OCI-LY7 (cell line): Measurements from ENCODE around the gene CDK2AP2. TPM values are rescaled to one million over a fixed set of nuclear protein-coding genes. Genes with fewer than 3 reads are reported as not detected.

Source experiments
- BruUV-seq: library from RNA; stranded (reverse); fragments of 400-500 nt; replicated peaks from 2 replicates; lab custom pipeline; 2021; lab: Mats Ljungman, UMichigan
- CTCF ChIA-PET: fragments of 300-600 bp; sonication (Branson Sonifier 250); formaldehyde crosslinking; loops from one replicate; lab custom pipeline; 2022; ENCODE audit warnings: antibody characterized with exemption; ENCODE audit not compliant: unreplicated experiment; lab: Charles Lee
- POLR2A ChIA-PET: fragments of 300-600 bp; sonication (Branson Sonifier 250); formaldehyde crosslinking; loops from one replicate; lab custom pipeline; 2022; ENCODE audit warnings: antibody characterized with exemption; lab: Charles Lee
- DNase-seq: peaks from one replicate; pipeline ENCODE4 v3.0.0-alpha.2; 2015; ENCODE audit warnings: low spot score
- H2AFZ ChIP-seq: fragments of 200-600 bp; sonication (generic), shearing (Covaris generic); 2 replicates; pipeline ENCODE4 v1.6.1; 2014; ENCODE audit warnings: mild to moderate bottlenecking, antibody characterized with exemption, low read length, moderate library complexity
- H3K27ac ChIP-seq: fragments of 200-600 bp; sonication (generic); 2 replicates; pipeline ENCODE4 v1.5.1; 2014; ENCODE audit warnings: mixed run types, low read depth, mild to moderate bottlenecking, moderate library complexity, low read length, inconsistent platforms; ENCODE audit not compliant: poor library complexity, severe bottlenecking
- H3K36me3 ChIP-seq: fragments of 200-600 bp; sonication (generic); 2 replicates; pipeline ENCODE4 v1.6.1; 2014; ENCODE audit warnings: mild to moderate bottlenecking, antibody characterized with exemption, low read length, moderate library complexity, mixed read lengths; ENCODE audit not compliant: insufficient read depth
- H3K4me1 ChIP-seq: fragments of 200-600 bp; sonication (generic); 2 replicates; pipeline ENCODE4 v1.5.1; 2014; ENCODE audit warnings: mild to moderate bottlenecking, low read length; ENCODE audit not compliant: insufficient read depth, poor library complexity, severe bottlenecking
- H3K4me2 ChIP-seq: fragments of 200-600 bp; sonication (generic); 2 replicates; pipeline ENCODE4 v1.6.1; 2014; ENCODE audit warnings: mild to moderate bottlenecking, low read length
- H3K4me3 ChIP-seq: fragments of 200-600 bp; sonication (generic); 2 replicates; pipeline ENCODE4 v1.5.1; 2014; ENCODE audit warnings: mild to moderate bottlenecking, low read depth, low read length; ENCODE audit not compliant: poor library complexity, severe bottlenecking
- H3K79me2 ChIP-seq: fragments of 200-600 bp; sonication (generic); 2 replicates; pipeline ENCODE4 v1.6.1; 2016; ENCODE audit warnings: low read depth, mild to moderate bottlenecking, low read length, moderate library complexity, mixed read lengths; ENCODE audit not compliant: insufficient read depth
- H3K9me2 ChIP-seq: fragments of 200-600 bp; sonication (generic); 2 replicates; pipeline ENCODE4 v1.6.1; 2016; ENCODE audit warnings: mild to moderate bottlenecking, low read length, mixed read lengths; ENCODE audit not compliant: insufficient read depth
- H3K9me3 ChIP-seq: fragments of 200-600 bp; sonication (generic); 2 replicates; pipeline ENCODE4 v1.6.1; 2014; ENCODE audit warnings: mild to moderate bottlenecking, mixed run types, low read length, mixed read lengths
- H4K20me1 ChIP-seq: fragments of 200-600 bp; sonication (generic); 2 replicates; pipeline ENCODE4 v1.6.1; 2014; ENCODE audit warnings: mild to moderate bottlenecking, antibody characterized with exemption, low read length, moderate library complexity, mixed read lengths; ENCODE audit not compliant: insufficient read depth
- EZH2phosphoT487 ChIP-seq: fragments of 200-600 bp; sonication (generic); IDR thresholded peaks from 2 replicates; pipeline ENCODE4 v1.6.1; 2018; ENCODE audit warnings: low read depth, borderline replicate concordance, mild to moderate bottlenecking, mixed run types, antibody characterized with exemption, low read length, moderate library complexity, mixed read lengths
- intact Hi-C: fragments of 100-400 bp; cut with micrococcal nuclease; formaldehyde crosslinking; loops from one replicate; pipeline ENCODE4 v1.10.0; 2022; ENCODE audit not compliant: unreplicated experiment
- total RNA-seq, 2 experiments: library from RNA; depleted of rRNA in 1 of 2; stranded (reverse); fragments of >200 nt in 1 of 2; shearing (Covaris generic) in 1 of 2; gene quantifications; 2 replicates each; pipeline ENCODE4 v1.2.3, GENCODE V29; 2014 to 2022
- TF ChIP-seq, protein P1 (sequence below): fragments of 200-600 bp; sonication (generic); conservative IDR thresholded peaks from 2 replicates; pipeline ENCODE4 v1.5.1; 2014; ENCODE audit warnings: mild to moderate bottlenecking, antibody characterized with exemption, low read length, moderate library complexity, mixed read lengths

Gene CDK2AP2
- total RNA-seq, 2 experiments from 2014 or later = 71.5 to 90.2 TPM

DNA sequence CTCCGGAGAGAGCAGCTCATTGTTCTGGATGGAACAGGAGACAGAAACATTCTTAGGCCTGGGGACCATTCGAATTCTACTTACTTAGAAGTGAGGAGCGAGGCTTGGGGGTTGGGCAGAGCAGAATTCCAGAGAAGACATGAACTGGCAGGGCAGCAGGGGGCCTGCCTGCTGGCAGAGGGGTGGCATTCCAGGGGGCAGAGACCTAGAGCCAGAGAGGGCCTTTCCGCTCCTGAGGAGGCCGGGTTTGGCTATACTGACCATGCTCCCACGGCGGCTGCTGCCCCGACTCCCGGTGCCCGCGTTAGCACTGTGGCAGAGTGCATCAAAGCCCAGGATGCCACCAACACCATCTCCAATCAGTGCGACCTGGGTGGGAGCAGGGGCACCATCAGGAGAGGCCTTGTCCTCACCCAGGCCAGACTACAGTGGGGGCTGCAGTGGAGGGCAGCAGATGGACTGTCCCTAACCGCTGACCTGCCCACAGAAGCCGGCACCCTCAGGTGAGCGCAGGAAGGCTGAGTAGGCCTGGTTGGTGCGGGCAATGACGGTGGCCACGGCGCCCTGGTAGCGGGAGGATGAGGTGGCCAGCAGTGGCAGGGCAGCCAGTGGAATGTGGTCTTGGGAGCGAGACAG, 10.2 kb downstream of the CDK2AP2 start:
- CTCF ChIA-PET = no interaction called here
- no peaks in the 10 kb centered on the region for H3K4me1 ChIP-seq

DNA sequence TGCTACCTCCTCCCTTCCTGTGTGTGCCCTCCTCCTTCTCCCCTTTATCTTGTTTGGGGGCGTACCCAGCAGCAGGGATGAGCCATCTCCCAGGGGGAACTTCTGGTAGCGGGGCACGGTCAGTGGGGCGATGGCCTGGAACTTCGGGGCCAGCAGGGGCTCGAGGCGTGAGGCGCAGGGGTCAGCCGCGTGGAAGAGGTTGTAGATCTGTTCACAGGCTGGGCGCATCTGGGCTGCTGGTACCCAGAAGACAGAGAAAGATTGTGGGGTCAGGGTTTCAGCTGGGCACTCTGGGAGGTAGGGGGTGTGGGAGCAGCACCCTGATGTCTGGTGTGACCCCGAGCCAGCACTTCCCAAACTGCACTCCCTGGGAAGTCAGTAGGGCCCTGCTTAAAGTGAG, 11.8 kb downstream of the CDK2AP2 start:
- ChIA-PET CTCF (interaction anchor here (0.6 kb wide), 1 partner anchor 550 kb away, joined by 4 read pairs; no protein-coding TSS in a partner anchor), POLR2A (no interaction called here)
- Histone ChIP-seq H3K9me2 (no peaks in the 10 kb centered on the region), H3K27ac (no peak overlapping the region), H4K20me1 (no peaks in the 10 kb centered on the region), H3K9me3 (no peaks in the 10 kb centered on the region), H3K4me1 (no peaks in the 10 kb centered on the region), H3K4me2 (no peak overlapping the region), H3K79me2 (no peaks in the 10 kb centered on the region), H3K4me3 (no peak overlapping the region), H2AFZ (no peak overlapping the region), H3K36me3 (peaks cover 34% of the 10 kb centered on the region; the same call in 1 of the 2 replicates)
- intact Hi-C loops = no loop called here
- DNase-seq = no peak
- no TSS peak for BruUV-seq
- TF ChIP-seq EZH2phosphoT487 = no peak
- TF ChIP-seq, protein P1, sequence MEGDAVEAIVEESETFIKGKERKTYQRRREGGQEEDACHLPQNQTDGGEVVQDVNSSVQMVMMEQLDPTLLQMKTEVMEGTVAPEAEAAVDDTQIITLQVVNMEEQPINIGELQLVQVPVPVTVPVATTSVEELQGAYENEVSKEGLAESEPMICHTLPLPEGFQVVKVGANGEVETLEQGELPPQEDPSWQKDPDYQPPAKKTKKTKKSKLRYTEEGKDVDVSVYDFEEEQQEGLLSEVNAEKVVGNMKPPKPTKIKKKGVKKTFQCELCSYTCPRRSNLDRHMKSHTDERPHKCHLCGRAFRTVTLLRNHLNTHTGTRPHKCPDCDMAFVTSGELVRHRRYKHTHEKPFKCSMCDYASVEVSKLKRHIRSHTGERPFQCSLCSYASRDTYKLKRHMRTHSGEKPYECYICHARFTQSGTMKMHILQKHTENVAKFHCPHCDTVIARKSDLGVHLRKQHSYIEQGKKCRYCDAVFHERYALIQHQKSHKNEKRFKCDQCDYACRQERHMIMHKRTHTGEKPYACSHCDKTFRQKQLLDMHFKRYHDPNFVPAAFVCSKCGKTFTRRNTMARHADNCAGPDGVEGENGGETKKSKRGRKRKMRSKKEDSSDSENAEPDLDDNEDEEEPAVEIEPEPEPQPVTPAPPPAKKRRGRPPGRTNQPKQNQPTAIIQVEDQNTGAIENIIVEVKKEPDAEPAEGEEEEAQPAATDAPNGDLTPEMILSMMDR = no peak

More for the DNA sequence above, 10.2 kb downstream of the CDK2AP2 start:
- H4K20me1 ChIP-seq = no peaks in the 10 kb centered on the region
- no peaks in the 10 kb centered on the region for H3K79me2 ChIP-seq
- H3K9me2 ChIP-seq = no peaks in the 10 kb centered on the region
- intact Hi-C loops = no loop called here
- no peak for DNase-seq
- H3K36me3 ChIP-seq = peaks cover 22% of the 10 kb centered on the region; the same call in 1 of the 2 replicates
- BruUV-seq = no TSS peak
- no peak overlapping the region for H3K4me2 ChIP-seq
- POLR2A ChIA-PET = interaction anchor here (1.1 kb wide), 1 partner anchor 12 kb away, joined by 3 read pairs; no protein-coding TSS in a partner anchor
- TF ChIP-seq, protein P1 = no peak
- no peak for TF ChIP-seq EZH2phosphoT487
- no peaks in the 10 kb centered on the region for H3K9me3 ChIP-seq
- no peak overlapping the region for H2AFZ ChIP-seq
- no peak overlapping the region for H3K4me3 ChIP-seq
- no peak overlapping the region for H3K27ac ChIP-seq
